Activated CD8-positive, alpha-beta memory T cell treated with anti-CD3 and anti-CD28 coated beads, Interleukin-2, amount 50 U/mL, for 1 hour (primary cell): ENCODE results near the gene DAGLA.

Source experiments
- DNase-seq: peaks from one replicate; pipeline ENCODE4 v3.0.0-alpha.2; 2020; ENCODE audit errors: extremely low read depth

Gene DAGLA

GRCh38 chr11:61780581-61781162, 100.5 kb downstream of the DAGLA start:
- DNase-seq, result no peak

- DNase-seq, result no peak
Observed at GRCh38 chr11:61781585-61781984, 101.4 kb downstream of the DAGLA start.

GRCh38 chr11:61782299-61782698, 102.1 kb downstream of the DAGLA start:
- DNase-seq, result no peak

- DNase-seq, result no peak
Observed at GRCh38 chr11:61782841-61783240, 102.7 kb downstream of the DAGLA start.

- DNase-seq, result no peak
Observed at GRCh38 chr11:61783717-61784505, 103.7 kb downstream of the DAGLA start.

- no peak for DNase-seq
Observed at GRCh38 chr11:61784506-61784805, 104.3 kb downstream of the DAGLA start.

- DNase-seq, result no peak
Observed at GRCh38 chr11:61785837-61786402, 105.7 kb downstream of the DAGLA start.

- DNase-seq, result no peak
Observed at GRCh38 chr11:61787928-61788491, 107.8 kb downstream of the DAGLA start.

GRCh38 chr11:61791737-61792309, 111.6 kb downstream of the DAGLA start:
- DNase-seq, result no peak

GRCh38 chr11:61792310-61793082, 112.3 kb downstream of the DAGLA start, which contains the start of the genes FEN1 and TMEM258:
TSS of gene FEN1 (plus strand) at chr11:61792911. CDS start at chr11:61795362, 2,451 bp downstream.
TSS of gene TMEM258 (minus strand) at chr11:61792599. CDS start at chr11:61792558, 41 bp downstream.
- DNase-seq, result peak; percentile 59

- no peak for DNase-seq
Observed at GRCh38 chr11:61793083-61793828, 113.1 kb downstream of the DAGLA start.

GRCh38 chr11:61793829-61794204, 113.6 kb downstream of the DAGLA start:
- DNase-seq, result no peak

- DNase-seq, result no peak
Observed at GRCh38 chr11:61794579-61794978, 114.4 kb downstream of the DAGLA start.

- no peak for DNase-seq
Observed at GRCh38 chr11:61795459-61795858, 115.3 kb downstream of the DAGLA start.

- DNase-seq, result no peak
Observed at GRCh38 chr11:61795876-61796526, 115.8 kb downstream of the DAGLA start.
